Measurements from ENCODE around the gene ZNF32.

DNA sequence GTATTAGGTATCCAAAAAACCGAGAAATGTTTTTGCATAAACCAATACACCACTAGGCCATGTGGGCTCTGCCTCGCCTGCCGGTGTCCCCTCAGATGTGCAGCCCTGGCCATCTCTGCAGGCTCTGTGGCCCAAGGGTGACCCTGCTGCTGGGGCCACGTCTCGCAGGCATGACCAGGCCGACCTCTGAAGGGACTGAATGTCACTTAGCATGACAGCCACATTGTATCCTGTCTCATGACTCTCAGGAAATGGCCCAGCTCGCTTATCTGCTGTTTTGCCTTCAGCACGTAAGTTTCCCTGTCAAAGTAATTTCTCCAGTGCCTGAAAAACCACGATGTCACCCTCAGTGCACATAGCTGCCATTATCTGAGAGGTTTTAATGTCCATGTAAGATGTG lies 49.5 kb upstream of the ZNF32 start:
- TF ChIP-seq, protein P1, sequence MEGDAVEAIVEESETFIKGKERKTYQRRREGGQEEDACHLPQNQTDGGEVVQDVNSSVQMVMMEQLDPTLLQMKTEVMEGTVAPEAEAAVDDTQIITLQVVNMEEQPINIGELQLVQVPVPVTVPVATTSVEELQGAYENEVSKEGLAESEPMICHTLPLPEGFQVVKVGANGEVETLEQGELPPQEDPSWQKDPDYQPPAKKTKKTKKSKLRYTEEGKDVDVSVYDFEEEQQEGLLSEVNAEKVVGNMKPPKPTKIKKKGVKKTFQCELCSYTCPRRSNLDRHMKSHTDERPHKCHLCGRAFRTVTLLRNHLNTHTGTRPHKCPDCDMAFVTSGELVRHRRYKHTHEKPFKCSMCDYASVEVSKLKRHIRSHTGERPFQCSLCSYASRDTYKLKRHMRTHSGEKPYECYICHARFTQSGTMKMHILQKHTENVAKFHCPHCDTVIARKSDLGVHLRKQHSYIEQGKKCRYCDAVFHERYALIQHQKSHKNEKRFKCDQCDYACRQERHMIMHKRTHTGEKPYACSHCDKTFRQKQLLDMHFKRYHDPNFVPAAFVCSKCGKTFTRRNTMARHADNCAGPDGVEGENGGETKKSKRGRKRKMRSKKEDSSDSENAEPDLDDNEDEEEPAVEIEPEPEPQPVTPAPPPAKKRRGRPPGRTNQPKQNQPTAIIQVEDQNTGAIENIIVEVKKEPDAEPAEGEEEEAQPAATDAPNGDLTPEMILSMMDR (IDR thresholded peaks at IDR 0.05): no peak
- no peak for TF ChIP-seq POLR2A (IDR thresholded peaks at IDR 0.05)

Measured in breast epithelium (tissue), 3 donors.